ENCODE data around the gene FAM3C. TPM values are rescaled to one million over a fixed set of nuclear protein-coding genes. Genes with fewer than 3 reads are reported as not detected.

The FAM3C gene
- total RNA-seq, 1 experiment from 2014 or later: 37.9 TPM

- H4K20me1 ChIP-seq (ENCODE audit: low read length): no peaks in the 10 kb centered on the region
- no peaks in the 10 kb centered on the region for H3K9me3 ChIP-seq (ENCODE audit: low read length)
- ChIA-PET CTCF (no interaction called here), POLR2A (ENCODE audit: unreplicated experiment) (no interaction called here)
- no peaks in the 10 kb centered on the region for H3K36me3 ChIP-seq (ENCODE audit: low read depth, low read length)
- no peak overlapping the region for H3K4me3 ChIP-seq (ENCODE audit: low read length)
- H2AFZ ChIP-seq (ENCODE audit: low read length): peak overlapping the region; percentile 51
- no peaks in the 10 kb centered on the region for H3K27me3 ChIP-seq (ENCODE audit: low read length)
- TF ChIP-seq EZH2 (IDR thresholded peaks at IDR 0.05; ENCODE audit: low read length, unreplicated experiment) (no peak), EZH2phosphoT487 (IDR thresholded peaks at IDR 0.05; ENCODE audit: borderline replicate concordance, low read length) (no peak), CTCF (conservative IDR thresholded peaks at IDR 0.05; ENCODE audit: low read depth, low read length) (no peak)
- H3K9ac ChIP-seq (ENCODE audit: low read length): no peak overlapping the region
- no TSS peak for BruUV-seq (replicated peaks)
- H3K4me1 ChIP-seq (ENCODE audit: insufficient read depth, low read length): peaks cover 37% of the 10 kb centered on the region
- H3K27ac ChIP-seq (ENCODE audit: low read length): peak overlapping the region; percentile 61
- intact Hi-C loops (cut with micrococcal nuclease): no loop called here
- H3F3A ChIP-seq (ENCODE audit: low read length, unreplicated experiment): no peaks in the 10 kb centered on the region
- DNase-seq: peak; percentile 23
- H3K79me2 ChIP-seq (ENCODE audit: low read length): no peaks in the 10 kb centered on the region
- no peaks in the 10 kb centered on the region for H3K9me2 ChIP-seq (replicated peaks; ENCODE audit: low read length)
- peak overlapping the region; percentile 8 for H3K4me2 ChIP-seq (ENCODE audit: low read length)
- ATAC-seq: no peak
These were observed 94.5 kb downstream of the FAM3C start for GRCh38 chr7:121301446-121302213.

GRCh38 chr7:121300685-121301420 is 95.3 kb downstream of the FAM3C start:
- H3F3A ChIP-seq (ENCODE audit: low read length, unreplicated experiment): no peaks in the 10 kb centered on the region

More at GRCh38 chr7:121300685-121301420, 95.3 kb downstream of the FAM3C start:
- Histone ChIP-seq H2AFZ (ENCODE audit: low read length) (no peak overlapping the region), H3K4me2 (ENCODE audit: low read length) (no peak overlapping the region), H3K27ac (ENCODE audit: low read length) (no peak overlapping the region), H3K79me2 (ENCODE audit: low read length) (no peaks in the 10 kb centered on the region), H3K27me3 (ENCODE audit: low read length) (no peaks in the 10 kb centered on the region), H3K4me3 (ENCODE audit: low read length) (no peak overlapping the region), H3K4me1 (ENCODE audit: insufficient read depth, low read length) (peaks cover 37% of the 10 kb centered on the region), H4K20me1 (ENCODE audit: low read length) (no peaks in the 10 kb centered on the region), H3K9ac (ENCODE audit: low read length) (no peak overlapping the region), H3K36me3 (ENCODE audit: low read depth, low read length) (no peaks in the 10 kb centered on the region), H3K9me3 (ENCODE audit: low read length) (no peaks in the 10 kb centered on the region), H3K9me2 (replicated peaks; ENCODE audit: low read length) (no peaks in the 10 kb centered on the region)
- CTCF ChIA-PET: no interaction called here
- no TSS peak for BruUV-seq (replicated peaks)
- no peak for TF ChIP-seq EZH2phosphoT487 (IDR thresholded peaks at IDR 0.05; ENCODE audit: borderline replicate concordance, low read length)
- no peak for TF ChIP-seq CTCF (conservative IDR thresholded peaks at IDR 0.05; ENCODE audit: low read depth, low read length)
- TF ChIP-seq EZH2 (IDR thresholded peaks at IDR 0.05; ENCODE audit: low read length, unreplicated experiment): no peak
- intact Hi-C loops (cut with micrococcal nuclease): no loop called here
- no peak for ATAC-seq
- POLR2A ChIA-PET (ENCODE audit: unreplicated experiment): no interaction called here
- DNase-seq: no peak

Other genes starting within 250 kb of the FAM3C start
- gene WNT16, start 67.3 kb downstream of the FAM3C start, total RNA-seq (2014; rRNA removed): not detected in 2 replicates